SW480 (cell line): Measurements from ENCODE around the gene ZNF124.

ENCODE experiments used
- DNase-seq: peaks from one replicate; pipeline ENCODE4 v3.0.0-alpha.2; 2016; ENCODE audit warnings: low spot score

ZNF124 gene

GRCh38 chr1:247111700-247112478, 59.9 kb downstream of the ZNF124 start:
- DNase-seq: peak; percentile 29

GRCh38 chr1:247111259-247111699, 60.5 kb downstream of the ZNF124 start:
- no peak for DNase-seq

GRCh38 chr1:247110627-247111258, 61.1 kb downstream of the ZNF124 start:
- no peak for DNase-seq

- DNase-seq: no peak
Observed at GRCh38 chr1:247107694-247108093, 64.1 kb downstream of the ZNF124 start.

- no peak for DNase-seq
Observed at GRCh38 chr1:247105966-247106365, 65.9 kb downstream of the ZNF124 start.
